HAP-1 (cell line): Measurements from ENCODE around the gene OR2H2.

Experiments
- DNase-seq, 2 experiments: peaks; one replicate each; pipeline ENCODE4 v3.0.0-alpha.2; 2016 to 2020; ENCODE audit warnings: low spot score in 2 of 2
- H3K27me3 ChIP-seq: fragments of 250-450 bp; sonication (Bioruptor Pico); 2 replicates; pipeline ENCODE4 v1.5.1; 2020; ENCODE audit warnings: low read depth, mild to moderate bottlenecking, moderate library complexity
- H3K36me3 ChIP-seq: fragments of 250-450 bp; sonication (Bioruptor Pico); replicated peaks from 2 replicates; pipeline ENCODE4 v1.5.1; 2020; ENCODE audit warnings: mild to moderate bottlenecking
- H3K4me1 ChIP-seq: fragments of 250-450 bp; sonication (Bioruptor Pico); 2 replicates; pipeline ENCODE4 v1.5.1; 2020; ENCODE audit warnings: mild to moderate bottlenecking
- H3K4me3 ChIP-seq: fragments of 250-450 bp; sonication (Bioruptor Pico); 2 replicates; pipeline ENCODE4 v1.5.1; 2020; ENCODE audit warnings: mild to moderate bottlenecking, moderate library complexity
- H3K9me3 ChIP-seq: fragments of 250-450 bp; sonication (Bioruptor Pico); 2 replicates; pipeline ENCODE4 v1.5.1; 2020; ENCODE audit warnings: mild to moderate bottlenecking, moderate library complexity
- in situ Hi-C: fragments of 300-500 bp; cut with MboI; formaldehyde crosslinking; loops from 3 replicates; pipeline ENCODE4 v1.14.3; 2020; ENCODE audit warnings: low sequenced_read_pairs, inconsistent platforms, mixed read lengths

Gene OR2H2

DNA sequence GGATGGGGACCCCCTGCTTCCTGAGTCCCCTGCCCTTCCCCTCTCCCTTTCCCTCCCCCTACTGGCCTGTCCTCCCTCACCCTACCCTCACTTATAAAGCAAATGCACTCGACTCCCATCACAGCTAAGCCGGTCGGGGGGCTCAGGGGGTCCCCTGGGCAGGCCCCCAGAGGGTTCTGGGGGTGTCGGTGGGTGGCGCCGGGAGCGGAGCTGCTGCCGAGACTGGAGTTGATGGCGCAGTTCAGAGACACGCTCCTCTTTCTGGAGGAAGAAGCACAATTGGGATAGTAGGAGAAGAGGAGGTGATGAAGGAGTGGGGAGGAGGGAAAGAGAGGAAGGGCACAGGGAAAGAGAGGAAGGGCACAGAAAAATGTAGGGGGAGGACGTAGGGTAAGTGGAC is 18.5 kb downstream of the OR2H2 start:
- Histone ChIP-seq H3K9me3 (no peaks in the 10 kb centered on the region), H3K4me1 (no peaks in the 10 kb centered on the region), H3K36me3 (peaks cover 50% of the 10 kb centered on the region), H3K27me3 (no peaks in the 10 kb centered on the region), H3K4me3 (no peak overlapping the region)
- no peak for DNase-seq
- in situ Hi-C loops = no loop called here

DNA sequence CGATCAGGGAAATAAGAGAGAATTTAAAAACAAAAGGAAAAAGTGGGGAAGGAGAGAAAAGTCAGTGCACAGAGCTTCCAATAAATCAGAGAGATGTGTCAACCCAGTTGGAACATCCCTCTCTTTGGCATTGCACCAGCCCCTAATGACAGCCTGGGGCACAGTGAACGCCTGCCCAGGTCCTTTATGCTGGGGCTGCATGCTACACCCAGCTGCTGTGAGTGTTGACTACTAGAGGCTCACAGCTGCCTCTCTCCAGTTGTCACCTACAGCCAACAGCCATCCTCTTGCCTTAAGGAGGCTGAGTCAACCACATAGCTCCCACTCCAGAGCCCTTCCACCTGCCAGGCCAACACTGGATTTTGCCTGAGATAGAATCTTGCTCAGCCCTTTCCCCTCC is 19.0 kb downstream of the OR2H2 start:
- DNase-seq = no peak
- Histone ChIP-seq H3K4me1 (no peaks in the 10 kb centered on the region), H3K36me3 (peaks cover 50% of the 10 kb centered on the region), H3K4me3 (no peak overlapping the region), H3K27me3 (no peaks in the 10 kb centered on the region), H3K9me3 (no peaks in the 10 kb centered on the region)
- in situ Hi-C loops = no loop called here

DNA sequence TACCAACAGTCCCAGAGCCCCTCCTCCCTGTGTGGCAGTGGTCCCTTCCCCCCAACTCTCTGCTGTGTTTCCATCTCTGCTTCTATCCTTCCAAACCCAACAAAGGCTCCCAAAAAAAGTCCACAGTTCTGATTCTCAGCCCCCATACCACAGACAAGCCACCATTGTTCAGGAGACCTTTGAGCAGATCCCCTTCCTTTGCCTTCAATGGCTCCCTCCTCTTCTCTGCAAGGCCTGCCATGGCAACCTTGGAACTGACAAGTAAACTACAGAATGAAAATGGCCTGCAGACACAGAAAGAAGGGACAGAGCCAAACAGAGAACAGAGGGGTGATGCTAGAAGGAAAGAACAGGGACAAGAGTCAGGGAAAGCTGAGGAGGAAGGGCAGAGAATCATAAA is 23.2 kb downstream of the OR2H2 start:
- H3K36me3 ChIP-seq = peaks cover 70% of the 10 kb centered on the region
- H3K27me3 ChIP-seq = no peaks in the 10 kb centered on the region
- H3K9me3 ChIP-seq = no peaks in the 10 kb centered on the region
- H3K4me1 ChIP-seq = no peaks in the 10 kb centered on the region
- in situ Hi-C loops = no loop called here
- no peak overlapping the region for H3K4me3 ChIP-seq
- DNase-seq = no peak

DNA sequence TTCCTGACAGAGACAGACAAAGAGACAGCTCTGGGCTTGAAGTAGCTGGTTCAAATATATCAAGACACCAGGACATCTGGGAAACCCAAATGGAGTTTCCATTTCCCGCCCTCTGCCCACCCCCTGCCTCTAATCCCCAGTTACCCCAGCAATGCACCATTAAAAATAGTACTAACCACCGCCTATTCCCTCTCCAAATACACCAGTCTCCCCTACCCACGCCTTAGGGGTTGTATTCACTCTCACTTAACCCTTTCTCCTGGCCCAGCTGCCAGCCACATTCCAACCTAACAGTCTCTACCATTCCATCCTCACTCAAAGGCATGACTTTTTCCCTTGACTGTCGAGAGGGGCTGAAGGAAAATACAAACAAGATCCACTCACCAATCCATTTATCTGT is 25.6 kb downstream of the OR2H2 start:
- no peaks in the 10 kb centered on the region for H3K4me1 ChIP-seq
- no peaks in the 10 kb centered on the region for H3K27me3 ChIP-seq
- in situ Hi-C loops = no loop called here
- no peak overlapping the region for H3K4me3 ChIP-seq
- H3K9me3 ChIP-seq = no peaks in the 10 kb centered on the region
- DNase-seq = no peak
- H3K36me3 ChIP-seq = peaks cover 71% of the 10 kb centered on the region

DNA sequence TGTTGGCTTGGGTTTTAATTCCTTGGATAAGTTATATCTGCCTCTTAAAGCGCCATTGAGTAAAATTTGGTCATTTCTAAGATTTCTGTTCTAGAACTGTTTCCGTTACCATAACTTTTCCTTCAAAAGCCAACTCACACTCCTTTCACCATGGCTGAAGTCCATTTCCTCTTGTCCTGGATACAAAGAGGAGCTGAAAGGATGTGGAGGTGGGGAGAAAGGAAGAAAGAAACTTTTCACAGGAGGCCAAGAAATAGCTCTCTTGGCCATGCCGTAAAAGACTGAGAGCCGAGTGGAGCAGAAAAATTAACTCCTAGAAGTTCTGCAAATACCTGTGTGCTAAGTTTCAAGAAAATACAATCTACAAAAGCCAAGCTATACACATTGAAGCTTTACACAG is 26.5 kb downstream of the OR2H2 start:
- no peaks in the 10 kb centered on the region for H3K27me3 ChIP-seq
- in situ Hi-C loops = no loop called here
- H3K4me1 ChIP-seq = no peaks in the 10 kb centered on the region
- peaks cover 64% of the 10 kb centered on the region for H3K36me3 ChIP-seq
- no peak for DNase-seq
- no peaks in the 10 kb centered on the region for H3K9me3 ChIP-seq
- no peak overlapping the region for H3K4me3 ChIP-seq

DNA sequence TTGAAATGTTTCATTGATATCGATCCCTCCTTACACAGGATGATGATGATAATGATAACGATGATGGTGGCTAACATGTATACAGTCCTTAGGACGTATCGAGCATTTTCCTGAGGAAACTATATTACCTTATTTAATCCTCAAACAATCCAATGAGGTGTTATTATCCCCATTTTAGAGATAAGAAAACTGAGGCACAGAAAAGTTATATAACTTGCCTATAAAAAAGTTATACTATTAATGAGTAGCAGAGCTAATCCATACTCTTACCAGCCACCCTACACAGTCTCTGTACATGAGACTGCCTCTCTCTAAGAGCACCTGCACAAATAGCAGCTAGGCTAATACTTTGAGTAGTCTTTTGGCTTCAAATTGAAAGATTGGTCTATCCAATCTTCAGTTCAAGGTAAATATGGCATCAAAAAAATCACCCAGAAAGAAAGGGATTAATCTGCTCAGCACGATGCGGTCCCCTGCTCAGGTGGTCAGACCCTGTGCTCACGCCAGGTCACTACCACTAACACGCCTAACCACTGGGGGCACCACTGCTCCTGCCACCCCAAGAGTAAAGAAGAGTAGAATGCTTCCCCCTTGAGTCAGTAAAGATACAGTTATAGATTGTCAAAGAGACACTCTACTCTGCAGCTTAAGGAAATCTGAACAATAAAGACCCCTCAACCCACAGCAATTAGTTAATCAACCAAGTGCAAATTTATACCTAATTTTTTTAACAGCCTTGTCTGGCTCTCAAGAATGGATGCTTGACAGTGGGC is 33.0 kb downstream of the OR2H2 start:
- peak in 1 of 2 experiments; percentile 22 for DNase-seq
- in situ Hi-C loops = no loop called here
- Histone ChIP-seq H3K4me1 (no peaks in the 10 kb centered on the region), H3K9me3 (no peaks in the 10 kb centered on the region), H3K36me3 (peaks cover 68% of the 10 kb centered on the region), H3K27me3 (no peaks in the 10 kb centered on the region), H3K4me3 (no peak overlapping the region)

DNA sequence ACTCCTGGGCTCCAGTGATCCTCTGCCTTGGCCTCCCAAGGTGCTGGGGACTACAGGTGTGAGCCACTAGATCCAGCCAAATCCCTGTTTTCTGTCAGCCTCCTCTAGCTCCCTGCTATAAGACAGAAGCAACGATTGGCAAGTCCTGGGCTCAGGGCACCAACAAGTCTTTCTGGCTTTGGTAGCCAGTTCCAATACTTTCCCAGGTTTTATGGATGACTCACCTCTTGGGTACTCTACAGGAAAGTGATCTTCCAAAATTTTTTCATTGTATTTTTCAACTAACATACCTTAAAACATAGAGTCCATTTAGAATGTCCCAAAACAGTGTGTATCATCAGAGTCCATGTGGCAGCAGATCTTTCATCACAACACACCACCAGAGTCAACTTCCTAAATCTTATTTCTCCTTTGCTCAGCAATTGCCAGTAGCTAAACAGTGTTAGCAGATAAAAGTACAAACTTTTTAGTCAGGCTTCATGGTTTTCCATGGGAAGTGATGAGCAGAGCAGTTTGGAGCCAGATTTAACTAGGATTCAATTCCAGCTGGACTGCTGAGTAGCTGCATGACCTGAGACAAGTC is 34.7 kb downstream of the OR2H2 start:
- Histone ChIP-seq H3K4me3 (no peak overlapping the region), H3K4me1 (no peaks in the 10 kb centered on the region), H3K9me3 (no peaks in the 10 kb centered on the region), H3K36me3 (peaks cover 60% of the 10 kb centered on the region), H3K27me3 (no peaks in the 10 kb centered on the region)
- in situ Hi-C loops = no loop called here
- no peak for DNase-seq

DNA sequence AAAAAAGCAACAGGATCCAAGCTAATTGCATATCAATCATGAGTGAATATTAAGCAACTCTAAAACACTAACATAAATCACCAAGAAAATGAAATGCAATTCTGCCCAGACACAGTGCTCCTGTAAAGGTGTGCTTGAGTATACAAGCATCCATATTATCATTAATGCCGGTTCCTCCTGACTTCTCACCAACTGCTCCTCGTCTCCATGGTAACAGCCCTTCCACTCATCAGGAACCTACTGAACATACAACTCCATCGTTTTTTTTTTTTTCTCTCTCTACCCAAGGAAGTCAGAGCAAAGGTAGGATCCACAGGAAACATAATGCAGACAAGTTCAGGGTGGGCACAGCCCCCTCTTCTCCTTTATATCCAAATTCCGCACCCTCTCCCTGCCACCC is 35.7 kb downstream of the OR2H2 start:
- in situ Hi-C loops = no loop called here
- no peak for DNase-seq
- H3K4me3 ChIP-seq = no peak overlapping the region
- no peaks in the 10 kb centered on the region for H3K9me3 ChIP-seq
- H3K27me3 ChIP-seq = no peaks in the 10 kb centered on the region
- no peaks in the 10 kb centered on the region for H3K4me1 ChIP-seq
- peaks cover 60% of the 10 kb centered on the region for H3K36me3 ChIP-seq

DNA sequence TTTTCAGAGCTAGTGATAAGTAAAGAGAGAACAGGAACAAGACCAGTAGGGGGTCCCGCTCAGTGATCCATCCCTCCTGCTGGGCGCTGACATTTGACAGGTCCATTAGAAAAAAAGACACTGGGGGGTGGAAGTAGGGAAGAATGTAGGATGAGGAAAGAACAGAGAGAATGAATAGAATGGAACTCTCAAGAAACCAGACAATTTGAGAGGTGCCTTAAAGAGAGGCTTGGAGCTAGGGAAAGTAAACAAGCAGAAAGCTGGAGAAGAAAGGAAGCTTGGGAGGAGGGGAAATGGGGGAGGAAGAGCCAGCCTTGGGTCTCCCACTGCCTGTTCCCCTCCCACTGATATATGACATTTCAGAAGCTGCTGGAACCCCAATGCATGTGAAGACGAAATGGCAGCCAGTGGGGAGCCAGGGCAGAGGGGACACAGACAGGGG is 39.6 kb downstream of the OR2H2 start:
- H3K4me1 ChIP-seq = no peaks in the 10 kb centered on the region; the same call in 1 of the 2 replicates
- peaks cover 42% of the 10 kb centered on the region for H3K36me3 ChIP-seq
- no peaks in the 10 kb centered on the region for H3K27me3 ChIP-seq
- H3K4me3 ChIP-seq = no peak overlapping the region
- in situ Hi-C loops = no loop called here
- no peaks in the 10 kb centered on the region for H3K9me3 ChIP-seq
- no peak for DNase-seq

DNA sequence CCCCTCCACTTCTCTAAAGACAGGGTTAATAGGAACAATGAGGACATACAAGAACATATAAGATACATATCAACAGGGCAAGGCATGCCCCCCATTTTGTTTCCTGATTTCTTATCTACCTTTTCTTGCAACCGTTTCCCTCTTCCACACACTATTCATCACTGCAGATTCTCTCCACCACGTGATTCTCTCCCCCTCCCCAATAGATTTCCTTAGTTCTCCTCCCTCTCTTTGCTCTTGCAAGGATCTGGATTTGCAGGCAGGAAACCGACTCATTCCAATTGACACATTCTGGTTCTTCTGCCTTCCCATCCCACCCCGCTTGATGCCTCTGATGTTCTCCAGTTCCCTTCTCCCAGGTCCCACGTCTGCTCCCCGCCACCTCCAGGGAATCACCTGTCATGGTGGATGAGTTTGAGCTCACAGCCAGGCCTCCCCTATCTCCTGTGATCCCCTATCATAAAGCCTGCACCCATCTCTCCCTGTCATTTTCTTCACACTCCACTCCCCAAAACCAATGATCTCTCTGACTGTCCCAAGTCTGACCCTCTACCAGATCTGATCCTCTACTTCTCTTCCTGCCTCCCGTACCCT is 40.5 kb downstream of the OR2H2 start:
- H3K36me3 ChIP-seq = peaks cover 33% of the 10 kb centered on the region
- no peaks in the 10 kb centered on the region; the same call in 1 of the 2 replicates for H3K4me1 ChIP-seq
- in situ Hi-C loops = no loop called here
- no peaks in the 10 kb centered on the region for H3K9me3 ChIP-seq
- H3K4me3 ChIP-seq = no peak overlapping the region
- H3K27me3 ChIP-seq = no peaks in the 10 kb centered on the region
- DNase-seq = no peak

DNA sequence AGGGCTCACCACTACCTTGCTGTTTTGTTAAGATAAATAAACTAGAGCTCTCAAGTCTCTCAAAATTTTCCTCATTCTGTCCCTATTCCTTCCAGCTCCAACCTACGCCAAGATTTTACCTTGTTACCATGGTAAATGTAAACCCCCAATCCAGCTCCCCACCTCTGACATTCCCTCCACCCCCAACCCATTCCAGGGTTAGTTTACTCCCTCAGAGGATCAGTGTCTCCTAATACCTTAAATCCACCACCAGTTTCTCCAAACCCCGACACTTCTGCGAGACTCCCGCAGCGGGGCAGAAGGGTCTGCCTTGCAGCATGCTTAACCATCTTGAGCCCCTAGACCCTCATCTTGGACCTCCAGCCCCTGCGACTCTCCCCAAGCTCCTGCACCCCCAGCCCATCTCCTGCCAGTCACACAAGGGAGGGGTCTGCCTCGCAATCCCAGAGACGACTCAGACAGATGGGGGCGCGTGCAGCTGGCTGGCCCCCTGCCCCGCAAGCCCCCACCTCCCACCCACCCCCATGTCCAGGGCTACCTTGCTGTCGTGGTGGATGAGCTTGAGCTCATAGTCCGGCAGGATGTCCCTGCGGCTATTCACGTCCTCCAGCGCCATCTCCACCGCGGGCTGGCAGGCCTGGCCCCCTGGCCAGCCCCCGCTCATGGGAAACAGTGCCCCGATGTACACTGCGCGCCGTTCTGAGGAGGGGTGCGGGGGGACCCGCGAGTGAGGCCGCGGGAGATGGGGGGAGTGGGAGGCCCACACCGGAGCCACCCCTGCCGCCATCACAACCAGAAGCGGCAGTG is 42.2 kb downstream of the OR2H2 start:
- no peak for DNase-seq
- Histone ChIP-seq H3K9me3 (no peaks in the 10 kb centered on the region), H3K4me1 (peaks cover 14% of the 10 kb centered on the region), H3K36me3 (peaks cover 16% of the 10 kb centered on the region), H3K4me3 (peak overlapping the region; percentile 53), H3K27me3 (no peaks in the 10 kb centered on the region)
- in situ Hi-C loops = no loop called here

DNA sequence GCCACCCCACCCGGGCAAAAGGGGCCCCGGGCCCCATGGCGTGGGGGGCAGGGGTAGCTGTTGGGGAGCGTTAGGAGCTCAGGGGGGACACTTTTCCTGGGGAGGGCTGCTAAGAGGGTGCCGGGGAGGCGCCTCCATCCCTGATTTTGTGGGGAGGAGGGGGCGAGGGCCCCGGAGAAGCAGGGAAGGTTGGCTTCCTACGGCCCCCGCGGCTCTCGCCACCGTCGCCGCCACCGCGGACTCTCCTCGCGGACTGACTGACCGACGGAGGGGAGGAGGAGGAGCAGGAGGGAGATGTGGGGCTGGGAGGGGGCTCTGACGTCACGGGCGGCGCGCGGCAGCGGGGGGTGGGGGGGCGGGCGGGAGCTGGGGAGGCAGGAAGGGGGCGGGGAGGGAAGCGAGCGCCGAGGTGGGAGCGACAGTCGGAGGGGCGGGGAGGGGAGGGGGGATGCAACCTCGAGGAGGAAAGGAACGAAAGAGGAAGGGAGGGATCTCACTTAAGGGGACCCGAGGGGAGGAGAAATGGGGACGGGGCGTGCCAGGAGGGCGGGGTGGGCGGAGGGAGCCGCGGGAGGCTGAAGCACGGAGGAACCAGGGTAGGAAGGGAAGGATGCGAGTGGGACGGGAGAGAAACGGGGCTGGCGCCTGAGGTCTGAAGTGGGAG is 43.0 kb downstream of the OR2H2 start:
- H3K9me3 ChIP-seq = no peaks in the 10 kb centered on the region
- H3K36me3 ChIP-seq = peaks cover 10% of the 10 kb centered on the region
- no peaks in the 10 kb centered on the region for H3K27me3 ChIP-seq
- peak overlapping the region; percentile 53 for H3K4me3 ChIP-seq
- in situ Hi-C loops = no loop called here
- peak; percentile 90 to 96 for DNase-seq
- peaks cover 14% of the 10 kb centered on the region for H3K4me1 ChIP-seq
